Neuronal stem cell (in vitro differentiated cells): Measurements from ENCODE around the gene CEND1.

Source experiments
- DNase-seq: peaks from one replicate; pipeline ENCODE4 v3.0.0-alpha.2; 2013; ENCODE audit warnings: low spot score
- H2AFZ ChIP-seq: one replicate; pipeline ENCODE4 v1.6.1; 2013; ENCODE audit warnings: mild to moderate bottlenecking, low read length, inconsistent platforms
- H2AK5ac ChIP-seq: 2 replicates; pipeline ENCODE4 v1.6.1; 2013; ENCODE audit warnings: low read depth, mild to moderate bottlenecking, inconsistent platforms, low read length, moderate library complexity, mixed read lengths
- H2BK120ac ChIP-seq: 2 replicates; pipeline ENCODE4 v1.6.1; 2013; ENCODE audit warnings: low read depth, mild to moderate bottlenecking, inconsistent platforms, low read length, moderate library complexity, mixed read lengths
- H2BK12ac ChIP-seq: one replicate; pipeline ENCODE4 v1.6.1; 2013; ENCODE audit warnings: low read length, inconsistent platforms
- H2BK15ac ChIP-seq: 2 replicates; pipeline ENCODE4 v1.6.1; 2013; ENCODE audit warnings: mild to moderate bottlenecking, low read length, inconsistent platforms, mixed read lengths
- H2BK5ac ChIP-seq: one replicate; pipeline ENCODE4 v1.6.1; 2013; ENCODE audit warnings: inconsistent platforms, mild to moderate bottlenecking, low read length, moderate library complexity
- H3K14ac ChIP-seq: one replicate; pipeline ENCODE4 v1.6.1; 2013; ENCODE audit warnings: low read length, inconsistent platforms
- H3K18ac ChIP-seq: 2 replicates; pipeline ENCODE4 v1.6.1; 2013; ENCODE audit warnings: low read length, inconsistent platforms
- H3K23ac ChIP-seq: 2 replicates; pipeline ENCODE4 v1.6.1; 2013; ENCODE audit warnings: low read depth, mild to moderate bottlenecking, mixed read lengths, low read length, inconsistent platforms; ENCODE audit not compliant: poor library complexity
- H3K27ac ChIP-seq: replicated peaks from 3 replicates; pipeline ENCODE4 v1.5.1; 2013; ENCODE audit warnings: low read length, inconsistent platforms
- H3K27me3 ChIP-seq, 3 experiments: 2 replicates each; pipeline ENCODE4 v1.6.1; 2013; ENCODE audit warnings: low read length in 3 of 3, mild to moderate bottlenecking in 2 of 3, inconsistent platforms in 1 of 3, low read depth in 1 of 3, mixed read lengths in 1 of 3, moderate library complexity in 1 of 3; ENCODE audit not compliant: control insufficient read depth in 3 of 3, insufficient read depth in 3 of 3
- H3K36me3 ChIP-seq, 2 donors: replicated peaks in 1 of 2; 2 replicates each; pipeline ENCODE4 v1.6.1; 2013; ENCODE audit warnings: low read length in 2 of 2; ENCODE audit not compliant: control insufficient read depth in 2 of 2, insufficient read depth in 2 of 2
- H3K4ac ChIP-seq: 2 replicates; pipeline ENCODE4 v1.6.1; 2013; ENCODE audit warnings: inconsistent platforms, mild to moderate bottlenecking, low read length, moderate library complexity
- H3K4me1 ChIP-seq, 2 donors: 1 replicate in 1 of 2; 2 replicates in 1 of 2; pipeline ENCODE4 v1.6.1; 2013; ENCODE audit warnings: low read length in 2 of 2, low read depth in 1 of 2; ENCODE audit not compliant: control insufficient read depth in 2 of 2, insufficient read depth in 1 of 2
- H3K4me2 ChIP-seq: one replicate; pipeline ENCODE4 v1.6.1; 2013; ENCODE audit warnings: mild to moderate bottlenecking, low read length, inconsistent platforms; ENCODE audit not compliant: insufficient read depth, poor library complexity, severe bottlenecking
- H3K4me3 ChIP-seq, 2 donors: 2 replicates each; pipeline ENCODE4 v1.5.1; 2013; ENCODE audit warnings: low read length in 2 of 2, mild to moderate bottlenecking in 2 of 2, inconsistent platforms in 1 of 2, moderate library complexity in 1 of 2
- H3K79me1 ChIP-seq: one replicate; pipeline ENCODE4 v1.6.1; 2013; ENCODE audit warnings: low read depth, mild to moderate bottlenecking, inconsistent platforms, low read length, moderate library complexity
- H3K9ac ChIP-seq: one replicate; pipeline ENCODE4 v1.6.1; 2013; ENCODE audit warnings: mild to moderate bottlenecking, low read depth, low read length, inconsistent platforms; ENCODE audit not compliant: poor library complexity
- H3K9me3 ChIP-seq, 2 donors: replicated peaks in 1 of 2; 2 replicates each; pipeline versions ENCODE3 to v1.6.1; 2013; ENCODE audit warnings: low read length in 2 of 2, mild to moderate bottlenecking in 2 of 2, inconsistent platforms in 1 of 2, low read depth in 1 of 2, mixed read lengths in 1 of 2, moderate library complexity in 1 of 2; ENCODE audit not compliant: control insufficient read depth in 2 of 2, insufficient read depth in 1 of 2
- H4K8ac ChIP-seq: one replicate; pipeline ENCODE4 v1.6.1; 2013; ENCODE audit warnings: low read depth, mild to moderate bottlenecking, inconsistent platforms, low read length, moderate library complexity
- H4K91ac ChIP-seq: one replicate; pipeline ENCODE4 v1.6.1; 2013; ENCODE audit warnings: low read length, low read depth, mild to moderate bottlenecking, inconsistent platforms; ENCODE audit not compliant: poor library complexity
- WGBS, 2 donors: extraction: QIAGEN DNeasy Blood & Tissue Kit; methylation state at CpG; one replicate each; pipeline ENCODE4 v1.1.7; 2013; ENCODE audit warnings: missing lambda C conversion rate in 2 of 2, mixed read lengths in 1 of 2; ENCODE audit not compliant: insufficient read length in 2 of 2, insufficient replicate concordance in 1 of 2; ENCODE audit errors: extremely low coverage in 2 of 2; 5-methylcytosine and 5-hydroxymethylcytosine counted together

The CEND1 gene

DNA sequence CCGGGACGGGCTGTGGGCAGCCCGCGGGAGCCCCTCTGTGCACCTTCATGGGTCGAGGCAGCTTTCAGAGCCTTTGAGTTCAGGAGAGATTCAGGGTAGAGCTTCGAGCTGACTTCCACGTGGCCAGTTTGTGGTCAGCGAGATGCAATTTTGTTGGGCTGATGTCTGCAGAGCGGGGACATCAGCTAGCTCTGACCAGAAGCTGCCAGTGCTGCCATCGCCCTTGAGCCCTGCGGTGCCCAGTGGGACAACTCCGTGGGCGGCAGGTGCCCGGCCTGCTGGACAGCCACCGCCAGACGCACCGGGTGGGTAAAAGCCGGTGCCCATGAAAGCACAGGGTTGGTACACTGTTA lies 41.9 kb downstream of the CEND1 start:
- Histone ChIP-seq H3K4me1 (peaks cover 10 to 13% of the 10 kb centered on the region in 2 donors), H2AK5ac (peak overlapping the region; percentile 92), H2BK15ac (peak overlapping the region; percentile 24), H3K14ac (peak overlapping the region; percentile 76), H3K9ac (peak overlapping the region; percentile 96), H3K9me3 (peaks cover 0 to 1% of the 10 kb centered on the region in 2 donors), H4K91ac (no peak overlapping the region), H3K79me1 (peaks cover 9% of the 10 kb centered on the region), H3K4me3 (peak overlapping the region; percentile 95 to 96), H3K36me3 (peaks cover 0 to 3% of the 10 kb centered on the region in 2 donors), H2BK12ac (no peak overlapping the region), H3K4ac (peak overlapping the region; percentile 41), H2BK5ac (peak overlapping the region; percentile 77), H3K27me3 (peaks cover 0 to 2% (median 0%) of the 10 kb centered on the region in 3 experiments), H3K4me2 (peak overlapping the region; percentile 99), H3K18ac (peak overlapping the region; percentile 95), H3K23ac (peak overlapping the region; percentile 99), H3K27ac (no peak overlapping the region), H2BK120ac (no peak overlapping the region), H2AFZ (peak overlapping the region; percentile 91), H4K8ac (no peak overlapping the region)
- DNase-seq: no peak
- WGBS, 2 donors: no CpG with 5 or more reads among the region's 18 CpGs

DNA sequence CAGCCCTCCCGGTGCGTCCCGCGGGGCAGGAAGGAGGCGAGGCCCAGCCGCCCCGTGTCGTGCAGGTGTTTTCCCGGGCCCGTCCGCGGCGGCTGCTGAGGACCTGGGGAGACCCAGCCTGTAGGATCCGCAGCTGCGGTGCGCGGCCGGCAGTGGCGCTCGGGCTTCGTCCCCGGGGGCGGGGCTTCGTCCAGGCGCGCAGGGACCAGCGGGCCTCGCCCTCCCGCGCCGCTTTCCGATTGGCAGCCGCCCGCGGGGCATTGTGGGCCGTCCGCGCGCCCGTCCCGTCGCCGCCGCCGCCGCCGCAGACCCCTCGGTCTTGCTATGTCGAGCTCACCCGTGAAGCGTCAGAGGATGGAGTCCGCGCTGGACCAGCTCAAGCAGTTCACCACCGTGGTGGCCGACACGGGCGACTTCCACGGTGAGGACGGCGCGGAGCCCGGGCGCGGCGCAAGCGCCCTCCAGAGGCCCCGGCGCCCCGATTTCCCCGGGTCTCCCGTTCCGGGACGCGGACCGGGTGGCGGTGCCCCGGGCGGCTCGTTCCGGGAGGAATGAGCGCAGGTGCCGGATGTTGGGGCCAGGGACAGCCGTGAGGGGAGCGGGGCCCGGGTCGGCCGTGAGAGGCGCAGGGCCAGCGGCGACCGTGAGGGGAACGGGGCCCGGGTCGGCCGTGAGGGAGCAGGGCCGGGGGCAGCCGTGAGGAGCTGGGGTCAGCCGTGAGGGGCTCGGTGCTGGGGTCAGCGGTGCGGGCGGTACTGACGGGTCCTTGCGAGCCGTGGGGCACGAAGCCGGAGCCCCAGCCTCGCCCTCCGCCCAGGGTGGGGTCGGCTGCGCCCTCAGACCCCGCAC lies 42.5 kb downstream of the CEND1 start, which contains the start of gene TALDO1:
Gene TALDO1 (plus strand): TSS at position 307 of the 849 bp plus-strand sequence. CDS start 18 bp downstream, at position 325.
- peak within 1 kb of the TSS; percentile 73 for H2BK12ac ChIP-seq
- peaks cover 10 to 13% of the 10 kb centered on the region in 2 donors for H3K4me1 ChIP-seq
- H3K23ac ChIP-seq: peak within 1 kb of the TSS; percentile 99
- H2AK5ac ChIP-seq: peak within 1 kb of the TSS; percentile 92
- peak within 1 kb of the TSS; percentile 89 for H3K14ac ChIP-seq
- H3K9me3 ChIP-seq: no peaks in the 10 kb centered on the region
- peak within 1 kb of the TSS; percentile 96 for H3K9ac ChIP-seq
- DNase-seq: peak; percentile 89
- H3K27ac ChIP-seq: peak within 1 kb of the TSS; percentile 81
- H3K79me1 ChIP-seq: peaks cover 9% of the 10 kb centered on the region
- H2BK5ac ChIP-seq: peak within 1 kb of the TSS; percentile 95
- peak within 1 kb of the TSS; percentile 99 for H3K4me2 ChIP-seq
- H3K36me3 ChIP-seq: peaks cover 0 to 2% of the 10 kb centered on the region in 2 donors
- no peak within 1 kb of the TSS for H4K91ac ChIP-seq
- WGBS, 2 donors: no CpG with 5 or more reads among the region's 112 CpGs
- peak within 1 kb of the TSS; percentile 99 for H3K18ac ChIP-seq
- peak within 1 kb of the TSS; percentile 24 for H2BK15ac ChIP-seq
- peak within 1 kb of the TSS; percentile 41 for H3K4ac ChIP-seq
- H3K4me3 ChIP-seq: peak within 1 kb of the TSS; percentile 95 to 96
- no peak within 1 kb of the TSS for H2BK120ac ChIP-seq
- H4K8ac ChIP-seq: no peak within 1 kb of the TSS
- peaks cover 0 to 2% (median 0%) of the 10 kb centered on the region in 3 experiments for H3K27me3 ChIP-seq
- peak within 1 kb of the TSS; percentile 91 for H2AFZ ChIP-seq

GRCh38 chr11:746289-747157 lies 43.4 kb downstream of the CEND1 start:
- Histone ChIP-seq H4K91ac (no peak overlapping the region), H3K18ac (peak overlapping the region; percentile 99), H3K4ac (no peak overlapping the region), H2AK5ac (no peak overlapping the region), H2BK5ac (peak overlapping the region; percentile 95), H3K9me3 (no peaks in the 10 kb centered on the region), H2BK15ac (no peak overlapping the region), H2AFZ (peak overlapping the region; percentile 91), H2BK120ac (no peak overlapping the region), H3K27ac (peak overlapping the region; percentile 81), H3K4me3 (peak overlapping the region; percentile 95 to 96), H3K36me3 (no peaks in the 10 kb centered on the region), H3K4me1 (peaks cover 10 to 13% of the 10 kb centered on the region in 2 donors), H2BK12ac (no peak overlapping the region), H3K9ac (peak overlapping the region; percentile 96), H4K8ac (no peak overlapping the region), H3K23ac (peak overlapping the region; percentile 99), H3K79me1 (peaks cover 9% of the 10 kb centered on the region), H3K27me3 (peaks cover 0 to 2% (median 0%) of the 10 kb centered on the region in 3 experiments), H3K14ac (peak overlapping the region; percentile 63), H3K4me2 (peak overlapping the region; percentile 97)
- peak; percentile 30 for DNase-seq
- WGBS, 2 donors: no CpG with 5 or more reads among the region's 46 CpGs
